Measurements from ENCODE around the gene PRM1. TPM values are rescaled to one million over a fixed set of nuclear protein-coding genes. Genes with fewer than 3 reads are reported as not detected.

The PRM1 gene
- total and polyA plus RNA-seq, 4 donors = not detected

DNA sequence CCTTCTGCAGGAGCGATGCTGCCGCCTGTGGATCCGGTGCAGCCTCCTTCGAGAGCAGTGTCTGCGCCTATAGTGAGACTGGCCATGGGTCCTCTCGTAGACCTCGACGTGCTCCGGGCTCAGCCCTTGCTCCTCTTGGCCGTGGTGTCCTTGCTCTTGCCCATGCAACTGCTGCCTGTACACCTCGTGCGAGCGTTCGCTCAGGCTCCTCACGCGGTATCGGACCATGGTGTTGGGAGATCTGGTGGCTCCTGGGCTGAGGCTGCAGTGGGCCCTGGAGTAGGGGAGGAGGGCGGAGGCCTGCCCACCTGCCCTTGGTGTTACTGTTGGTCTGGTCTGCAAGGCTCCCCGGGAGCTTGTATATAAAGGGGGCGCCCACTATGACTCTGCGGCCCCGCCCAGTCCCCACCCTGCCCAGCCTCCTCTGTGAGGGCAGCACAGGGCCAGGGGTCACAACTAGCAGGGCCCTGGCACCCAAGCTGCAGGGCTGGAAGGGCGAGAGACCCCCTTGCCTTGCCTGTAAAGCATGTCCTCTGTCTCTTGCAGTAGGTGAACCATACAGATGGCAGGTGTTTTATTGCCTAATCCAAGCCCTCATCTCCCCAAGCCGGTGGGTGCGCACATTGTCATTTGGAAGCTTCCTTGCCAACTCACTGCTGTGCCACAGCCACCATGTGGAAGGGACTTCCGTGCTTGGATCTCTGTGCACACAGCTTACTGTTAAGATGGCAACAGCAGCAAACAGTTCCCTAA, 4.8 kb downstream of the PRM1 start, which contains the start of gene PRM2 (continued):
- TF ChIP-seq, protein P1, sequence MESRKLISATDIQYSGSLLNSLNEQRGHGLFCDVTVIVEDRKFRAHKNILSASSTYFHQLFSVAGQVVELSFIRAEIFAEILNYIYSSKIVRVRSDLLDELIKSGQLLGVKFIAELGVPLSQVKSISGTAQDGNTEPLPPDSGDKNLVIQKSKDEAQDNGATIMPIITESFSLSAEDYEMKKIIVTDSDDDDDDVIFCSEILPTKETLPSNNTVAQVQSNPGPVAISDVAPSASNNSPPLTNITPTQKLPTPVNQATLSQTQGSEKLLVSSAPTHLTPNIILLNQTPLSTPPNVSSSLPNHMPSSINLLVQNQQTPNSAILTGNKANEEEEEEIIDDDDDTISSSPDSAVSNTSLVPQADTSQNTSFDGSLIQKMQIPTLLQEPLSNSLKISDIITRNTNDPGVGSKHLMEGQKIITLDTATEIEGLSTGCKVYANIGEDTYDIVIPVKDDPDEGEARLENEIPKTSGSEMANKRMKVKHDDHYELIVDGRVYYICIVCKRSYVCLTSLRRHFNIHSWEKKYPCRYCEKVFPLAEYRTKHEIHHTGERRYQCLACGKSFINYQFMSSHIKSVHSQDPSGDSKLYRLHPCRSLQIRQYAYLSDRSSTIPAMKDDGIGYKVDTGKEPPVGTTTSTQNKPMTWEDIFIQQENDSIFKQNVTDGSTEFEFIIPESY (IDR thresholded peaks at IDR 0.05) = no peak
- TF ChIP-seq EGR1 (IDR thresholded peaks at IDR 0.05; ENCODE audit: low read depth in 2 of 2) (no peak), HNF4G (IDR thresholded peaks at IDR 0.05) (no peak), RXRA (IDR thresholded peaks at IDR 0.05) (no peak), SP1 (IDR thresholded peaks at IDR 0.05) (no peak), FOXA1 (IDR thresholded peaks at IDR 0.05) (no peak)
- TF ChIP-seq, protein P2, sequence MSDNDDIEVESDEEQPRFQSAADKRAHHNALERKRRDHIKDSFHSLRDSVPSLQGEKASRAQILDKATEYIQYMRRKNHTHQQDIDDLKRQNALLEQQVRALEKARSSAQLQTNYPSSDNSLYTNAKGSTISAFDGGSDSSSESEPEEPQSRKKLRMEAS (IDR thresholded peaks at IDR 0.05) = no peak

DNA sequence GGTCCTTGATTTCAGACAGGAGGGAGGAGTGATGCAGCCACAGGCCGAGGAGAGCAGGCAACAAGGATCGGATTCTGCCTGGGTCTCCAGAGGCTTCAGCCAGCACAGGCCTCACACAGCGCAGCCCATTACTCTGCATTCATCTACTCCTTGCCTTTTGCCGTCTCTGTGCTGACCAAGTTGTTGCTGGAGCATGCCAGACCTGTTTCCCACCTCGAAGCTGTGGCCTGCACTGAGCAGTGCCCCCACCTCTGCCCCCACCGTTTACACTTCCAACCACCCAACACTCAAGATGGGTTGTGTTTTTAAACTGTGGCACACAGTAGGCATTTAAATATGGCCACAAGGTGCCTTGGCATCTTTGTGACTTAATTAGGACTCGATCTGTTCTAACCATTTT, 6.2 kb downstream of the PRM1 start:
- TF ChIP-seq, protein P3, sequence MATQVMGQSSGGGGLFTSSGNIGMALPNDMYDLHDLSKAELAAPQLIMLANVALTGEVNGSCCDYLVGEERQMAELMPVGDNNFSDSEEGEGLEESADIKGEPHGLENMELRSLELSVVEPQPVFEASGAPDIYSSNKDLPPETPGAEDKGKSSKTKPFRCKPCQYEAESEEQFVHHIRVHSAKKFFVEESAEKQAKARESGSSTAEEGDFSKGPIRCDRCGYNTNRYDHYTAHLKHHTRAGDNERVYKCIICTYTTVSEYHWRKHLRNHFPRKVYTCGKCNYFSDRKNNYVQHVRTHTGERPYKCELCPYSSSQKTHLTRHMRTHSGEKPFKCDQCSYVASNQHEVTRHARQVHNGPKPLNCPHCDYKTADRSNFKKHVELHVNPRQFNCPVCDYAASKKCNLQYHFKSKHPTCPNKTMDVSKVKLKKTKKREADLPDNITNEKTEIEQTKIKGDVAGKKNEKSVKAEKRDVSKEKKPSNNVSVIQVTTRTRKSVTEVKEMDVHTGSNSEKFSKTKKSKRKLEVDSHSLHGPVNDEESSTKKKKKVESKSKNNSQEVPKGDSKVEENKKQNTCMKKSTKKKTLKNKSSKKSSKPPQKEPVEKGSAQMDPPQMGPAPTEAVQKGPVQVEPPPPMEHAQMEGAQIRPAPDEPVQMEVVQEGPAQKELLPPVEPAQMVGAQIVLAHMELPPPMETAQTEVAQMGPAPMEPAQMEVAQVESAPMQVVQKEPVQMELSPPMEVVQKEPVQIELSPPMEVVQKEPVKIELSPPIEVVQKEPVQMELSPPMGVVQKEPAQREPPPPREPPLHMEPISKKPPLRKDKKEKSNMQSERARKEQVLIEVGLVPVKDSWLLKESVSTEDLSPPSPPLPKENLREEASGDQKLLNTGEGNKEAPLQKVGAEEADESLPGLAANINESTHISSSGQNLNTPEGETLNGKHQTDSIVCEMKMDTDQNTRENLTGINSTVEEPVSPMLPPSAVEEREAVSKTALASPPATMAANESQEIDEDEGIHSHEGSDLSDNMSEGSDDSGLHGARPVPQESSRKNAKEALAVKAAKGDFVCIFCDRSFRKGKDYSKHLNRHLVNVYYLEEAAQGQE (IDR thresholded peaks at IDR 0.05) = no peak
- TF ChIP-seq NR2F2 (IDR thresholded peaks at IDR 0.05) = no peak
- TF ChIP-seq JUND (IDR thresholded peaks at IDR 0.05) = no peak
- TF ChIP-seq, protein P4, sequence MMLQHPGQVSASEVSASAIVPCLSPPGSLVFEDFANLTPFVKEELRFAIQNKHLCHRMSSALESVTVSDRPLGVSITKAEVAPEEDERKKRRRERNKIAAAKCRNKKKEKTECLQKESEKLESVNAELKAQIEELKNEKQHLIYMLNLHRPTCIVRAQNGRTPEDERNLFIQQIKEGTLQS (IDR thresholded peaks at IDR 0.05) = no peak
- TF ChIP-seq HNF4G (IDR thresholded peaks at IDR 0.05) = no peak
- TF ChIP-seq TAF1 (conservative IDR thresholded peaks at IDR 0.05) = no peak
- TF ChIP-seq, protein P2 (IDR thresholded peaks at IDR 0.05) = no peak
- no peak for TF ChIP-seq FOXA1 (IDR thresholded peaks at IDR 0.05)
- TF ChIP-seq EGR1 (IDR thresholded peaks at IDR 0.05; ENCODE audit: low read depth in 2 of 2) = no peak
- no peak for TF ChIP-seq SP1 (IDR thresholded peaks at IDR 0.05)
- TF ChIP-seq RAD21 (IDR thresholded peaks at IDR 0.05) = no peak
- TF ChIP-seq GABPA (IDR thresholded peaks at IDR 0.05 in 1 of 2, conservative IDR thresholded peaks at IDR 0.05 in 1 of 2) = no peak
- no peak for TF ChIP-seq RXRA (IDR thresholded peaks at IDR 0.05)
- no peak for TF ChIP-seq HNF4A (conservative IDR thresholded peaks at IDR 0.05)
- TF ChIP-seq, protein P1 (IDR thresholded peaks at IDR 0.05) = no peak
- no peak for TF ChIP-seq FOXA2 (IDR thresholded peaks at IDR 0.05)
- TF ChIP-seq, protein P5, sequence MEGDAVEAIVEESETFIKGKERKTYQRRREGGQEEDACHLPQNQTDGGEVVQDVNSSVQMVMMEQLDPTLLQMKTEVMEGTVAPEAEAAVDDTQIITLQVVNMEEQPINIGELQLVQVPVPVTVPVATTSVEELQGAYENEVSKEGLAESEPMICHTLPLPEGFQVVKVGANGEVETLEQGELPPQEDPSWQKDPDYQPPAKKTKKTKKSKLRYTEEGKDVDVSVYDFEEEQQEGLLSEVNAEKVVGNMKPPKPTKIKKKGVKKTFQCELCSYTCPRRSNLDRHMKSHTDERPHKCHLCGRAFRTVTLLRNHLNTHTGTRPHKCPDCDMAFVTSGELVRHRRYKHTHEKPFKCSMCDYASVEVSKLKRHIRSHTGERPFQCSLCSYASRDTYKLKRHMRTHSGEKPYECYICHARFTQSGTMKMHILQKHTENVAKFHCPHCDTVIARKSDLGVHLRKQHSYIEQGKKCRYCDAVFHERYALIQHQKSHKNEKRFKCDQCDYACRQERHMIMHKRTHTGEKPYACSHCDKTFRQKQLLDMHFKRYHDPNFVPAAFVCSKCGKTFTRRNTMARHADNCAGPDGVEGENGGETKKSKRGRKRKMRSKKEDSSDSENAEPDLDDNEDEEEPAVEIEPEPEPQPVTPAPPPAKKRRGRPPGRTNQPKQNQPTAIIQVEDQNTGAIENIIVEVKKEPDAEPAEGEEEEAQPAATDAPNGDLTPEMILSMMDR (IDR thresholded peaks at IDR 0.05; ENCODE audit: low read depth, low read length, missing input control) = no peak
- H3K9ac ChIP-seq (ENCODE audit: low read depth in 1 of 2, low read length in 2 of 2) = no peak overlapping the region
- H3K4me3 ChIP-seq (ENCODE audit: low read depth in 1 of 3, low read length in 3 of 3) = no peak overlapping the region
- 95% methylated on average over 7 of the region's 7 CpGs for WGBS
- no peaks in the 10 kb centered on the region for H3K27me3 ChIP-seq (ENCODE audit: control insufficient read depth in 4 of 4, insufficient read depth in 4 of 4, low read length in 3 of 4)
- DNase-seq (ENCODE audit: low spot score) = no peak
- H3K4me1 ChIP-seq (ENCODE audit: control insufficient read depth in 4 of 4, insufficient read depth in 4 of 4, low read length in 3 of 4) = peaks cover 2 to 10% (median 8%) of the 10 kb centered on the region in 4 donors
- H3K27ac ChIP-seq (ENCODE audit: low read depth in 1 of 2, low read length in 2 of 2) = no peak overlapping the region
- H3K36me3 ChIP-seq (ENCODE audit: control insufficient read depth in 4 of 4, insufficient read depth in 3 of 4, low read depth in 1 of 4, low read length in 3 of 4) = no peaks in the 10 kb centered on the region
- H3K9me3 ChIP-seq (ENCODE audit: control insufficient read depth in 4 of 4, low read length in 3 of 4) = no peaks in the 10 kb centered on the region
